A549 (cell line): Measurements from ENCODE around the gene BRAF. TPM values are rescaled to one million over a fixed set of nuclear protein-coding genes. Genes with fewer than 3 reads are reported as not detected.

Experiments
- ATAC-seq, 2 experiments: fragments of 200-7000 bp in 1 of 2; fragments of >200 bp in 1 of 2; cut with Nextera tagmentation in 1 of 2; cut with Tn5 transposase in 1 of 2; 3 replicates each; pipeline versions ENCODE4 v1.8.0 to v1.9.1; 2018 to 2020; ENCODE audit warnings: mild to moderate bottlenecking in 1 of 2, moderate library complexity in 1 of 2
- CTCF ChIA-PET: fragments of 300-600 bp; sonication (Branson Sonifier 250); formaldehyde crosslinking; extraction: SDS; loops from one replicate; lab custom pipeline; 2021; ENCODE audit warnings: antibody characterized with exemption, inconsistent platforms; lab: Yijun Ruan, JAX
- POLR2A ChIA-PET: fragments of 350-600 bp; formaldehyde crosslinking; extraction: SDS; loops from one replicate; lab custom pipeline; 2021; ENCODE audit warnings: antibody characterized with exemption, inconsistent platforms; lab: Yijun Ruan, JAX
- DNase-seq, 2 experiments: peaks; one replicate each; pipeline versions ENCODE4 v3.0.0 to v3.0.0-alpha.2; 2011 to 2016; ENCODE audit warnings: low read depth in 1 of 2, low spot score in 1 of 2
- FAIRE-seq: peaks from 2 replicates; lab custom pipeline; 2011; peaks lifted over from hg19 to GRCh38; lab: Jason Lieb, UNC
- H3K27ac ChIP-seq, 2 experiments: fragments of >200 bp; sonication (Bioruptor Twin); formaldehyde crosslinking; 3 replicates each; pipeline ENCODE4 v1.5.1; 2016 to 2017
- H3K4me1 ChIP-seq: fragments of >200 bp; sonication (Bioruptor Twin); formaldehyde crosslinking; 3 replicates; pipeline ENCODE4 v1.6.1; 2016
- H3K4me2 ChIP-seq: fragments of >200 bp; sonication (Bioruptor Twin); formaldehyde crosslinking; 3 replicates; pipeline ENCODE4 v1.6.1; 2016
- H3K4me3 ChIP-seq: fragments of >200 bp; sonication (Bioruptor Twin); formaldehyde crosslinking; 3 replicates; pipeline ENCODE4 v1.5.1; 2016
- H3K9me3 ChIP-seq: fragments of >200 bp; sonication (Bioruptor Twin); formaldehyde crosslinking; 3 replicates; pipeline ENCODE4 v1.6.1; 2016
- ATOH8 ChIP-seq: fragments of 250-450 bp; sonication (Bioruptor Pico); IDR thresholded peaks from 2 replicates; pipeline ENCODE4 v1.5.0; 2020; ENCODE audit warnings: low read depth, mild to moderate bottlenecking, moderate library complexity
- CBX8 ChIP-seq: fragments of 200-600 bp; sonication (generic); IDR thresholded peaks from 2 replicates; pipeline ENCODE4 v1.6.1; 2016
- CEBPB ChIP-seq, 2 experiments: fragments of >200 bp in 1 of 2; sonication (Bioruptor Twin) in 1 of 2; formaldehyde crosslinking in 1 of 2; IDR thresholded peaks; 2 replicates each; pipeline ENCODE4 v1.6.1; 2012 to 2016
- CHD4 ChIP-seq: fragments of 200-600 bp; sonication (generic); IDR thresholded peaks from 2 replicates; pipeline ENCODE4 v1.6.1; 2016; ENCODE audit warnings: antibody characterized with exemption, mild to moderate bottlenecking, borderline replicate concordance
- E2F6 ChIP-seq: IDR thresholded peaks from 2 replicates; pipeline ENCODE4 v1.6.1; 2012; ENCODE audit warnings: low read depth, borderline replicate concordance
- EHMT2 ChIP-seq: fragments of 200-600 bp; sonication (generic); IDR thresholded peaks from 2 replicates; pipeline ENCODE4 v1.6.1; 2016; ENCODE audit warnings: antibody characterized with exemption, low read depth, mild to moderate bottlenecking, moderate library complexity
- EP300 ChIP-seq, 2 experiments: fragments of >200 bp; sonication (Bioruptor Twin); formaldehyde crosslinking; IDR thresholded peaks; 2 replicates in 1 of 2; 3 replicates in 1 of 2; pipeline ENCODE4 v1.6.1; 2016 to 2017
- ESRRA ChIP-seq: fragments of 150-350 bp; IDR thresholded peaks from 2 replicates; pipeline ENCODE4 v1.6.1; 2014; ENCODE audit warnings: mild to moderate bottlenecking, low read length, borderline replicate concordance
- HEYL ChIP-seq: fragments of 250-450 bp; sonication (Bioruptor Pico); IDR thresholded peaks from 2 replicates; pipeline ENCODE4 v1.8.0; 2021; ENCODE audit warnings: mild to moderate bottlenecking, moderate library complexity
- HOXB5 ChIP-seq: fragments of 250-450 bp; sonication (Bioruptor Pico); IDR thresholded peaks from 2 replicates; pipeline ENCODE4 v1.5.0; 2020; ENCODE audit warnings: mild to moderate bottlenecking, moderate library complexity
- JUN ChIP-seq, 2 experiments: fragments of >200 bp; sonication (Bioruptor Twin); formaldehyde crosslinking; IDR thresholded peaks; 2 replicates in 1 of 2; 3 replicates in 1 of 2; pipeline ENCODE4 v1.6.1; 2016 to 2017
- KDM1A ChIP-seq: fragments of 200-600 bp; sonication (generic); IDR thresholded peaks from 2 replicates; pipeline ENCODE4 v1.6.1; 2016; ENCODE audit warnings: low read depth, mild to moderate bottlenecking
- KDM5A ChIP-seq: fragments of 200-600 bp; sonication (generic); IDR thresholded peaks from 2 replicates; pipeline ENCODE4 v1.6.1; 2016; ENCODE audit warnings: antibody characterized with exemption, mild to moderate bottlenecking
- MAFK ChIP-seq: fragments of 450-650 bp; IDR thresholded peaks from 2 replicates; pipeline ENCODE4 v1.6.1; 2014; ENCODE audit not compliant: partially characterized antibody
- MAZ ChIP-seq: fragments of 150-350 bp; IDR thresholded peaks from 2 replicates; pipeline ENCODE4 v1.6.1; 2014; ENCODE audit warnings: antibody characterized with exemption, low read depth, low read length, borderline replicate concordance
- MYC ChIP-seq: IDR thresholded peaks from 2 replicates; pipeline ENCODE4 v1.6.1; 2012; ENCODE audit warnings: mild to moderate bottlenecking, inconsistent platforms, low read length, improper control_type of control experiment, borderline replicate concordance
- NR3C1 ChIP-seq: fragments of >200 bp; sonication (Bioruptor Twin); formaldehyde crosslinking; IDR thresholded peaks from 3 replicates; pipeline ENCODE4 v1.6.1; 2017
- RAD21 ChIP-seq, 2 experiments: fragments of >200 bp in 1 of 2; sonication (Bioruptor Twin) in 1 of 2; formaldehyde crosslinking in 1 of 2; IDR thresholded peaks in 1 of 2; conservative IDR thresholded peaks in 1 of 2; 2 replicates in 1 of 2; 3 replicates in 1 of 2; pipeline ENCODE4 v1.6.1; 2012 to 2018; ENCODE audit warnings: inconsistent platforms in 1 of 2
- RCOR1 ChIP-seq: fragments of 150-350 bp; IDR thresholded peaks from 2 replicates; pipeline ENCODE4 v1.6.1; 2014; ENCODE audit warnings: antibody characterized with exemption, low read length, low read depth
- RFX5 ChIP-seq: fragments of 450-650 bp; IDR thresholded peaks from 2 replicates; pipeline ENCODE4 v1.7.1; 2014; ENCODE audit warnings: antibody characterized with exemption, mild to moderate bottlenecking, moderate library complexity
- RNF2 ChIP-seq: fragments of 200-600 bp; sonication (generic); IDR thresholded peaks from 2 replicates; pipeline ENCODE4 v1.6.1; 2016; ENCODE audit warnings: low read depth, mild to moderate bottlenecking, antibody characterized with exemption, moderate library complexity, borderline replicate concordance
- TFCP2L1 ChIP-seq: fragments of 250-450 bp; sonication (Bioruptor Pico); IDR thresholded peaks from 2 replicates; pipeline ENCODE4 v1.5.0; 2021; ENCODE audit warnings: mild to moderate bottlenecking
- USF2 ChIP-seq: fragments of 450-650 bp; IDR thresholded peaks from 2 replicates; pipeline ENCODE4 v1.6.1; 2014; ENCODE audit warnings: antibody characterized with exemption
- ZFP36 ChIP-seq: fragments of 450-650 bp; IDR thresholded peaks from 2 replicates; pipeline ENCODE4 v1.6.1; 2014; ENCODE audit warnings: borderline replicate concordance; ENCODE audit not compliant: partially characterized antibody
- ZSCAN20 ChIP-seq: fragments of 250-450 bp; sonication (Bioruptor Pico); IDR thresholded peaks from 2 replicates; pipeline ENCODE4 v1.8.0; 2022; ENCODE audit warnings: mild to moderate bottlenecking, moderate library complexity
- WGBS: methylation state at CpG from one replicate; pipeline ENCODE4 v1.1.6; 2017; ENCODE audit errors: missing lambda C conversion rate; 5-methylcytosine and 5-hydroxymethylcytosine counted together
- polyA plus RNA-seq, 4 experiments: library from polyadenylated mRNA; depleted of rRNA in 3 of 4; stranded (reverse); fragments of >200 nt; fragmentation: RNase III in 1 of 4; extraction: RNeasy Plus Mini Kit Qiagen cat#74134 plus additional on column Dnase treatment in 1 of 4; gene quantifications; 2 replicates in 3 of 4; 3 replicates in 1 of 4; pipeline ENCODE4 v1.2.3, GENCODE V29; 2011 to 2017
- TF ChIP-seq, protein P1 (sequence below): IDR thresholded peaks from 2 replicates; pipeline ENCODE4 v1.6.1; 2012
- TF ChIP-seq, protein P2 (sequence below): IDR thresholded peaks from 2 replicates; pipeline ENCODE4 v1.6.1; 2012

The BRAF gene
- polyA plus RNA-seq, 2 of the 4 experiments (the other 2 are of a cell fraction), result 6.1 to 19.7 TPM

DNA sequence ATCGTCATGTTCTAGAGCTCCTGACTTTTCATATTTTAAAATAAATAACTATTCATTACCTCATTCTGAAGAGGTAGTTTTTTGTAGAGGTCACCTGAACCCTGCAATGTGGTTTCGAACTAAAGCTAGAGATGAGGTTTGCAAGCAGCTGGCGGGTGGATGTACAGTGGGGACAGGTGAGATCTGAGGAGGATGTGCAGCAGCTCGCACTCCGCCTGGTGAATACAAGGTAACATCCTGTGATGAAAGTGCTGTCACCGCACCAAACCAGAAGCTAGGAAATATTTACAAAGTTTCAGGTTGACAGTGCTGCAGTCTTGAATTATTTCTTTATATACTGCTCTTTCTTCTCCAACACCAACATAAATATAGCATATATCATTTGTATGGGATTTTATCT is 201.7 kb downstream of the BRAF start:
- Histone ChIP-seq H3K27ac (no peak overlapping the region), H3K4me2 (no peak overlapping the region), H3K4me1 (no peaks in the 10 kb centered on the region), H3K9me3 (no peaks in the 10 kb centered on the region), H3K4me3 (no peak overlapping the region)
- CTCF ChIA-PET, result interaction anchor here (1.3 kb wide), 1 partner anchor 17 kb away, joined by 3 read pairs; no protein-coding TSS in a partner anchor
- POLR2A ChIA-PET, result interaction anchor here (0.6 kb wide), 1 partner anchor 16 kb away, joined by 3 read pairs; no protein-coding TSS in a partner anchor
- DNase-seq (no peak), FAIRE-seq (no peak), ATAC-seq (no peak)
- WGBS, result 92% methylated on average over 6 of the region's 6 CpGs
- no peak for TF ChIP-seq MYC
- TF ChIP-seq ZSCAN20 (CRISPR knock-in tag), result no peak
- TF ChIP-seq ESRRA, result no peak
- TF ChIP-seq MAFK, result no peak
- no peak for TF ChIP-seq MAZ
- no peak for TF ChIP-seq CEBPB (IDR thresholded peaks at IDR 0.05)
- no peak for TF ChIP-seq ATOH8 (CRISPR knock-in tag)
- no peak for TF ChIP-seq EHMT2
- no peak for TF ChIP-seq JUN (IDR thresholded peaks at IDR 0.05)
- no peak for TF ChIP-seq TFCP2L1 (CRISPR knock-in tag)
- TF ChIP-seq USF2, result no peak
- no peak for TF ChIP-seq E2F6
- TF ChIP-seq RCOR1, result no peak
- TF ChIP-seq KDM5A, result no peak
- TF ChIP-seq HOXB5 (CRISPR knock-in tag), result no peak
- TF ChIP-seq RFX5, result no peak
- no peak for TF ChIP-seq RAD21 (conservative IDR thresholded peaks at IDR 0.05 in 1 of 2, IDR thresholded peaks at IDR 0.05 in 1 of 2)
- TF ChIP-seq KDM1A, result no peak
- TF ChIP-seq, protein P1, sequence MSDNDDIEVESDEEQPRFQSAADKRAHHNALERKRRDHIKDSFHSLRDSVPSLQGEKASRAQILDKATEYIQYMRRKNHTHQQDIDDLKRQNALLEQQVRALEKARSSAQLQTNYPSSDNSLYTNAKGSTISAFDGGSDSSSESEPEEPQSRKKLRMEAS, result no peak
- TF ChIP-seq, all 56 proteins: peak for 0

- 87% methylated on average over 1 of the region's 1 CpG for WGBS
- H3K4me2 ChIP-seq, result no peak overlapping the region
- H3K4me3 ChIP-seq, result no peak overlapping the region
- TF ChIP-seq HEYL, result no peak
- TF ChIP-seq EP300 (IDR thresholded peaks at IDR 0.05), result no peak
- TF ChIP-seq RNF2, result no peak
- TF ChIP-seq CBX8, result no peak
- no peak for TF ChIP-seq CHD4
- TF ChIP-seq NR3C1, result no peak
- TF ChIP-seq ZFP36, result no peak
- no peak for TF ChIP-seq MAFK
- TF ChIP-seq, protein P2, sequence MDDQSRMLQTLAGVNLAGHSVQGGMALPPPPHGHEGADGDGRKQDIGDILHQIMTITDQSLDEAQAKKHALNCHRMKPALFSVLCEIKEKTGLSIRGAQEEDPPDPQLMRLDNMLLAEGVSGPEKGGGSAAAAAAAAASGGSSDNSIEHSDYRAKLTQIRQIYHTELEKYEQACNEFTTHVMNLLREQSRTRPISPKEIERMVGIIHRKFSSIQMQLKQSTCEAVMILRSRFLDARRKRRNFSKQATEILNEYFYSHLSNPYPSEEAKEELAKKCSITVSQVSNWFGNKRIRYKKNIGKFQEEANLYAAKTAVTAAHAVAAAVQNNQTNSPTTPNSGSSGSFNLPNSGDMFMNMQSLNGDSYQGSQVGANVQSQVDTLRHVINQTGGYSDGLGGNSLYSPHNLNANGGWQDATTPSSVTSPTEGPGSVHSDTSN, result no peak
- TF ChIP-seq, all 56 proteins: peak for 0
- H3K4me1 ChIP-seq, result no peaks in the 10 kb centered on the region
- no peak overlapping the region for H3K27ac ChIP-seq
- POLR2A ChIA-PET, result no interaction called here
- no peaks in the 10 kb centered on the region for H3K9me3 ChIP-seq
- ATAC-seq, result no peak
- FAIRE-seq, result no peak
- CTCF ChIA-PET, result interaction anchor here (0.6 to 1.5 kb wide), 2 partner anchors 27 to 348 kb away, joined by 3 read pairs; no protein-coding TSS in a partner anchor
- DNase-seq, result no peak
Measured at GRCh38 chr7:140722254-140722653, 202.5 kb downstream of the BRAF start.
